ENCODE results near the gene CDH4.

GRCh38 chr20:61597996-61598395, 345.9 kb downstream of the CDH4 start:
- TF ChIP-seq POLR2A (IDR thresholded peaks at IDR 0.05) (no peak), CTCF (IDR thresholded peaks at IDR 0.05) (no peak)
